ENCODE data around the gene ALKBH1.
A peak's percentile ranks its signal among the peaks of the same experiment; 100 is the strongest.
"Not testable (repeated sequence)": the region's sequence is repeated elsewhere in the genome, so short reads cannot be mapped to it uniquely, and the experiment has no call there.

Gene ALKBH1, protein sequence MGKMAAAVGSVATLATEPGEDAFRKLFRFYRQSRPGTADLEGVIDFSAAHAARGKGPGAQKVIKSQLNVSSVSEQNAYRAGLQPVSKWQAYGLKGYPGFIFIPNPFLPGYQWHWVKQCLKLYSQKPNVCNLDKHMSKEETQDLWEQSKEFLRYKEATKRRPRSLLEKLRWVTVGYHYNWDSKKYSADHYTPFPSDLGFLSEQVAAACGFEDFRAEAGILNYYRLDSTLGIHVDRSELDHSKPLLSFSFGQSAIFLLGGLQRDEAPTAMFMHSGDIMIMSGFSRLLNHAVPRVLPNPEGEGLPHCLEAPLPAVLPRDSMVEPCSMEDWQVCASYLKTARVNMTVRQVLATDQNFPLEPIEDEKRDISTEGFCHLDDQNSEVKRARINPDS

DNA sequence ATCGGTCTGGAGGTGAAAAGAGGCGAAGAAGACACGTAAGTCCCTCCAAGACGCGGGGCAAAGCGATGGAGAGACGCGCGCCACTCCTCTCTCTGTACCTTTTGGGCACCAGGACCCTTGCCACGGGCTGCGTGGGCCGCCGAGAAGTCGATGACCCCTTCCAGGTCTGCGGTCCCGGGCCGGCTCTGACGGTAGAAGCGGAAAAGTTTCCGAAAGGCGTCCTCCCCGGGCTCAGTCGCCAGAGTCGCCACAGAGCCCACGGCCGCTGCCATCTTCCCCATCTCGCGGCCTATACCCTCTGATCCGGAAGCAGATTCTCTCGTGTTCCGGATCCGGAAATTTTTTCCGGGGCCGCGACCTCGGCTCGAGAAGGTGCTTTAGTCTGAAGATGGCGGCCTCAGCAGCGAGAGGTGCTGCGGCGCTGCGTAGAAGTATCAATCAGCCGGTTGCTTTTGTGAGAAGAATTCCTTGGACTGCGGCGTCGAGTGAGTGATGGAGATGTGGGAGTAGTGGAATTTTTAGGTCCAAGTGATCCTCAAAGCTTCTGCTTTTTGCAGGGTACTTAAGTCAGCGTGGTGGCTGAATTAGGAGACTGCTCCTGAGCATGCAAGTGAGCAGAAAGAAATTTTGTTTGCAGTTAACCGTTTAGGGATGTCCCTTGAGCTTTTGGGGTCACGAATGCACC, at the start of gene ALKBH1, which contains the start of gene SLIRP:
TSS of gene ALKBH1 (minus strand) at position 300 of the 685 bp plus-strand sequence. CDS start at position 281, 19 bp downstream.
TSS of gene SLIRP (plus strand) at position 380 of the 685 bp plus-strand sequence. CDS start at position 389, 9 bp downstream.
- peak; percentile 91 for DNase-seq

DNA sequence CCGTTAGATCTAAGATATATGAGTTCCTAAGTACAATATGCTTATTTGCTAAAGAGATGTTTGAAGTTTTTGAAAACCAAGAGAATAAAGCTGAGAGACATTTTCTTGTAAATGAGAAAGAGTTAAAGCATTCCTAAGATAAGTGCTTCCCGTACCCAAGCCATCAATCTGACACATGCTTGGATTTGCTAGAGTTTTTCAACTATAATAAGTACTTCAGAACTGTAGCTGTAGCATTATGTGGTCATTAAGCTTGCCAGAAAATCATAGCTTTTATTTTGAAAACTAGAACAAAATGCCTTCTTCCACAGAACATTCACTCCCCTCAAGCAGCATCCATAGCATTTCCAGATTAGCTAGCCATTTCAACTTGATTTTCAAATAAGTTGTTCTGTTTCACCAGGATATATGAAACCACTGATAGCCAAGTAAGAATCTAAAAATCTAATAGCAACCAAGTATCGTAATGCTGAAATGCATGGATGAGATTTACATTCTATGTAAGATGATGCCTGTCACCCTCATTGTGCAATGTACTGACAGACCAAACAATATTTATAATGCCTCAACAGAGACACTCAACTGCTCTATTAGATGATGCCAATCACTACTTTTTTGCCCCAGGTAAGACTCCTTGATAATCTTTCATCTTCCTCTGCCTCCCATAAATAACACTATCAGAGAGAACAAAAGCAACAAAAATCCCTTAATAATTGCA, 45.1 kb upstream of the ALKBH1 start:
- no peak for DNase-seq

DNA sequence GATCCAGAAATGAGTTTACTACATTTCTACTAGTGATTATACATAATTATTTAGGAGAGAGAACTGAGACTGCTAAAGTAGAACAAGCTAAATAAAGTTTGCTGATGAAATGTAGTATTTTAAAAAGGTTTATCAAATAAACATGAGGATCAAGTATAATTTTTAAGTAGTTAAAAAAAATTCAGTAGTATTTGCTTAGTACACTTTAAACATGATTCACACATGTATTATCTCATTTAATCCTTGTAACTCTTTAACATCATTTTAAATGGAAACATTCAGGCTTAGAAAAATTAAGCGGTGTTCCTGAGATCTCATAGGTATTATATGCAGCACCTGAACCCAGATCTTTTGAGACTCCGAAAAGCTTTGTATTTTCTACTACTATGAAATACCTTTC, 44.4 kb upstream of the ALKBH1 start:
- no peak for DNase-seq

DNA sequence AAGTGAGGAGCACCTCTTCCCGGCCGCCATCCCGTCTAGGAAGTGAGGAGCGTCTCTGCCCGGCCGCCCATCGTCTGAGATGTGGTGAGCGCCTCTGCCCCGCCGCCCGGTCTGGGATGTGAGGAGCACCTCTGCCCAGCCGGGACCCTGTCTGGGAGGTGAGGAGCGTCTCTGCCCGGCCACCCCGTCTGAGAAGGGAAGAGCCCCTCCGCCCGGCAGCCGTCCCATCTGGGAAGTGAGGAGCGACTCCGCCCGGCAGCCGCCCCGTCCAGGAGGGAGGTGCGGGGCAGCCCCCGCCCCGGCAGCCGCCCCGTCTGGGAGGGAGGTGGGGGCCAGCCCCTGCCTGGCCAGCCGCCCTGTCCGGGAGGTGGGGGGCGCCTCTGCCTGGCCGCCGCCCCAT, 39.6 kb upstream of the ALKBH1 start:
- DNase-seq = not testable (repeated sequence)

DNA sequence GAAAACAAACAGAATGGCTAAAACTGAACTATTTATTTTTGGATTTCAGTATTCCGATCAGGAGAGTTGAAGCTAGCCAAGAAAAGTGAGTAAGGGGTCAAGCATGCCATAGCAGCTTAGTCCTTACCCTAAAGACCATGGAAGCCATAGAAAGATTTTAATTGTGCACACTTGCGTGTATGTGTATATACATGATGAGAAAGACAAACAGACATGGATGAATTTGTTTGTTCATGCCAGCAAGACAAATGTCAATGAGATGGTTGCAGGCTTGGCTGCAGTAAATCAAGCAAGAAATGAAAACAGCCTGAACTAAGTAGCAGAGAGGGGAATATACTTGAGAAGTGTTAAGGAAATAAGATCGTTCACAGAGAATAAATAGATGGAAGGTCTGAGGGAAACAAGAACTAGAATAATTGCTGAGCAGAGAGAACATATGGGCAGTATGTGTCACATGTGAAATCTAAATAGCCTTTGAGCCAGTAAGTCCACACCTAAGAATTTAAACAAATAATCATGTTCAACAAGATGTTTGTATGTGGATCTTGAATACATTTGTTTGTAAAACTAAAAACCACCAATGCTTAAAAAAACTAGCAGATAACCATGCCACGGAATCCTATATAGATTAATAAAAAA, 38.4 kb upstream of the ALKBH1 start:
- no peak for DNase-seq

DNA sequence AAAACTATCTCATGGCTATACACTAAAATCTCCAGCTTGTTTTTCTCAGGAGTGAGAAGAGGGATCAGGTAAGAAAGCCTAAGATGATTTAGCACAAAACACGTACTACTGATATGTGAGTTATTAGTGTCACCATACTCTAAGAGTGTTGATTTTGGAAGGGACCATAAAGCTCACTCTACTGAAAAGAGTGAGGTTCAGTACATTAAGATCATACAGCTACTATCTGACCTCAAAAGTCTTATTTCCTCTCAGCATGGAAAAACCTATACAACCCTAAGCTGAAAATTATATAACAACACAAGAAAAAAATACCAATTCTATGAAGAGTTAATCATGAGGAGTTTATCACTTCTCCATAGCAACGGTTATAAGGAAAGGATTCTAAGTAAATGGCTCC, 33.6 kb upstream of the ALKBH1 start:
- no peak for DNase-seq

DNA sequence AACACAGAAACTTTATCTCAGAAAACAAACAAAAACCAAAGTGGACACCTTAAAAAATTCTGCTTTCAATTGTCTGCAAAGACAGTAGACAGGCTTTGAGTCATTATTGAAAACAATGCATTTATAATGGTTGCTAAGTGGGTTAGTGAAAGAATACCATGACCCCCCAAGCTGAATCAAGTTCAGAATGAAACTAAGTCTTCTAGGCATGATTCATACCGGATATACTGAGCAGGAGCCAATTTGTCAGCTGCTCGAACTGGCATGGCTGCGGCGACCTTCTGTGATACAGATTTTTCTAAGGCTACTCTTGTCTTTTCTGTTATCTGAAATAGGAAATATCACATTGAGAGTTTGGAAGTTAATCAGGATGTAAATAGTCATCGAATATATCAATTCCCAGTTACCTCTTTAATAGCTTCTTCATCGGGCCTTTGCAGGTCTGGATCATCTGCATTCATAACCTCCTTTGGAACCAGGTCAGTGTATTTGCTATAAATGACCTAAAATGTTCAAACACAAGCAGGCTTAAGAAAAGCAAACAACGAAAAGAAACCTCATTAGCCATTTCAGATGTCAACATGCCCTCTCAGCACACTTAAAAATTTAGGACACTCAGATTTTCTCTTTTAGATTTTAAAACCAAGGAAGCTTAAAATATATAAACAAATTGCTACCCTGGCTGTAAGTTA, 30.9 kb upstream of the ALKBH1 start:
- peak; percentile 12 for DNase-seq

DNA sequence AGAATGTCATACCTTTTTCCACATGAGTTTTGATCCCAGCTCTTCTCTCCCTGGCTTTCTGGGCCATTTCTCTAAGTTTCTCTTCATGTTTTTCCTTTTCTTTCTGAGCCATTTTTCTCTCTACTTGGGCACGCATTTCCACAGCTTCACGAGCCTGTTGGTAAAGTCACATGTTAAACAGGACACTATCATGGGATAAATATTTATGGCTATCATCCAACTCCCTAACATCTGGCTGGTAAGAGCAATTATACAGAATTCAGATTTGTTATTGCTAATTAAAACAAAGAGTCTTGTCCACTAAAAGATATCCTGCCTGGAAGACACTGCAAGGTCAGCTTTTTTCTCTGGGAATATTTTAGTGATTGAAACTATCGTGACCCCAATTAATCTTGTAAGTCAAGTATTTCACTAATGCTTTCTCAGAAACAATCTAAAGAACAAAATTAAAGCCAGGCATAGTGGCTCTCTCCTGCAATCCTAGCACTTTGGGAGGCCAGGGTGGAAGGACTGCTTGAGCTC, 23.2 kb upstream of the ALKBH1 start:
- DNase-seq = no peak

DNA sequence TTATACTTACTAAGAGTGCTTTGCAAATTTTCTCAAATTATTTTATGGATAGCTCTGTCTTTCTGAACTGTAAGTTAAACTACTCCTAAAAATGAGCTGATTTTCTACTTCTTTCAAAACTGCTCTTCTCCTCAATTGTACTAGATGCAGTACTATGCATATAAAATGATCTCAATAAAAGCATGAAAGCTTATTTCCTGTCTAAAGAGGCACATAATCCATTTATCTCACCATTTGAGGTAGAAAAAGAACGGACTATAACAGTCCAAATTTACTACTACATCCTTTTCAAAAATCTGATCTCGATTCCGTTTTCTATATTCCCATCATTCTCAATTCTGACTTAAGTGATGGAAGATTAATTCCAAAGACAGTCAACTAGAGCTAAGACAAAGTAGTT, 14.5 kb upstream of the ALKBH1 start:
- DNase-seq = no peak

DNA sequence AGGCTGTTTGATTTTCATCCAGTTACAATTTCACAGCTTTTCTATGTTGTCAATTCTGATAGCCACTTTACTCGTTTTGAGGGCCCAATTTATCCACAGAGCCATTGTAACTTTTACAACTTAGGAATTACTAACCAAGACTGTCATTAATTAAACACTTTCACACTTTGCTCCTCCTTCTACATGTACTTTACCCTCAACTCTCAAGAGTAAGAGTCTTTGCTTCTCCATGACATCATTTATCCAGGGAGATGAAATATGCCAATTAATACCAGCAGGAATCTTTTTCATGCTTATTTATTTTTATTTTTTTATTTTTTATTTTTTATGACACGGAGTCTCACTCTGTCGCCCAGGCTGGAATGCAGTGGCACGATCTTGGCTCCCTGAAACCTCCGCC, 13.6 kb upstream of the ALKBH1 start:
- DNase-seq = no peak

DNA sequence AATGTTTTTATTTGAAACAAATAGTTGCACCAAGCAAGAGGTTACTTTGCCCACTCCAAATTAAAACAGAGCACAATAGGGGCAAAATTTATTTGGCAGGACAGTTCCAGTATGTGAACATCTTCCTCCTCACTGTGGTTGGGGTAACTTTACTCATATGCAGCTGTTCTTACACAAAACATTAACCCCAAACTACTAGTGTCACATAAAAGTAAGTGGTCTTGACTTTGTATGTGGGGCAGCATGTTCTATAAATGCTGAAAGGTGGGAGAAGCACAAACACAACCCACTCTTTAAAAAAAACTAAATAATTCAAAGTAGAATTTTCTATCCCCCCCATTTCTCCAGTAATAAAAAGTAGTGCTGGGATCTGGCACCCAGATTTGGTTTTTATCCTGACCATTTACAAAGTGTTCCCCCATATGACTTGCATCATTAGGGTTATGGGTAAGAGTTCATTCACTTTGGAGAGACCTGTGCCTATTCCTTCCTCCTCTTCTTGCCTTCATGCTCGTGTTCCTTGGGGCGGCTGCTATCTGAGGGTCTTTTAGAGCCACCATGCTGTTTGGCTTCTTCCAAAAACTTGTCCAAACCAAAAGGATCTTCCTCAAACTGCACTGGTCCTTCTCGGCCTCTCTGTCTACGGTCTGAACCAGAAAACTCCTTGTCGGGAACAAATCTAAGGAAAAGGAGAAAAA, 9.9 kb upstream of the ALKBH1 start:
- DNase-seq = no peak

DNA sequence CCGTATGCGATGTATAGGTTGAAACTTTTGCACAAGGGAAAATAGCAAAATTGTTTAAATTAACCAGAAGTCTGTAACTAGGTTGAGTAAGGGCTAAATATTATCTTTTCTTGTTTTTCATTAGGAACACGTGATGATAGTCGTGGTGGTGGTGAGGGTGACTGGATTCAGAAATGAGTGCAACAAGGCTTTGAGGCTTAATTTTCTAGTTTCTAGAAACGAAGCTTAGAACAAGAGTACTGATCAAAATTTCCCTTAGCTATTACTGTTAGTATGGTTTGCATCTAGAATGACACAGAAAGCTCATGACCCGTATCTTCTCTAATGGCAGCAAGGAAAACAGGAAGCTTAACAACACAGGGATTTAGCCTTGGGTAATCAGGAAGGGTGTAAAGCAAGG, 7.1 kb upstream of the ALKBH1 start:
- DNase-seq = no peak

DNA sequence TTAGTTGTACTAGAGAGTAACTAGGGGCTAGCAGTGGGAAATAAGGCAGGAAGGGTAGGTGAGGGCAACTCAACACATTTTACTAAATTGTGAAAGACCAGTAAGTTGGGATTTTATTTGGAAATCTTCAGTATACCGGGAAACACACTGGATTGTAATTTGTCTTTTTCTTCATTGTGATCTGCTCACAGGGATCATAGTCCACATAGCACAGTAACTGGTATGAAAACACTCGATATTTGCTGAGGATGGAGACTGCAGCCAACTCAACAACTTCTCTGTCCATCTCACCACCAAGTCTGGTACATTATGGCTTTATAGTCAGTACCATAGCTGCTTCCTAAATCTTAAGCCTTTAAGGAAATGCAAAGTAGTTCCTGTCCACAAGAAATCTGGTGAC, 2.5 kb upstream of the ALKBH1 start:
- DNase-seq = no peak

DNA sequence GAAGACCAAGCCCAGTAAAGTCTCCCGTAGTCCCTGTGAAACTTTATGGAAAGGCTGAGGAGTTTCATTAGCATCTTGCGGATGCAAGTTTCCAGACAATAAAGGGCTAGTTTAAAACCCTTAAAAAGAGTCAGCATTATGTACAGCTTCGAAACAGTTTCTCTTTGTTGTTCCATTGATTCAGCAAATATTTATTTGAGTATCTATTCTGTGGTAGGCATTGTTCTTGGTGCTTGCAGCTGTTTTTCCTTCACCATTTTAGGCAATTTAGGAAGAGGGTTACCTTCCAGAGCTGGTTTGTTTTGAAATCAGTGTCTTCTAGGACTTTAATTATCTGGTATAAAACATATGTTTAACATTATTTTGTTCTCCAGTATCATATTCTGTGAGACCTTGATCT, 1.6 kb upstream of the ALKBH1 start:
- DNase-seq = no peak

DNA sequence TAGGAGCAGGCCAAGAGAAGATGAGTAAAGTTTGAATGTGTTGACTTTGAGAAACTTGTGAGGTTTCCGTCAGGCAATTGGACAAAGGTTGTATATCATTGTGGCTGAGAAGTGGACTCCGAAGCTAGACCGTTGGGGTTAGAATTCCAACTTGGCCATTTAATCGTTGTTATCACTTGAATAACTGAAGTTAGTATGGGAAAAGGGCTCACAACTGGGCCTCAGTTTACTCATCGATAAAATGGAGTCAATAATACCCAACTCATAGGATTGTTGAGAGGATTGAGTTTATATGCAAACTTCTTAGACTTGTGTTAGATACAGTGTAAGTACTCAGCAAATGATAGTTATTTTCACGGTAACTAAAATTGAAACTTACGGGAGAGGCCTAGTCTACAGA, 926 bp upstream of the ALKBH1 start:
- DNase-seq = no peak

DNA sequence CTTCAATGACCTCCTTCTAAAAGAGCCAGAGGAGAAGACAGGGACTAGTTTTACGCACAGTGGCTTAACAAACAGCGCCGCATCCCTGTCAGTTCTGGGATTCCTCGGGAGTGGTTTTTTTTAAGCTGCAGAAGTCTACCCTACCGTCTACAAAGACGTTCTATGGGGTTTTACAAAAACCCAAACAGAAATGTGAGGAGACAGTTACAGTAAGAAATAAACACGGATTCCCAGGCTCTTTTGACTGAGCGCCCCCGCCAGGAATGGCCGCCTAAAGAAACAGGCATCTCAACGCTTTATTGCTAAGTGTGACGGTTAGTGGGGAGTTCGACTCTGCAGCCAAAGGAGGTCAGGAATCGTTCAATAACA, 484 bp downstream of the ALKBH1 start:
- DNase-seq = no peak

DNA sequence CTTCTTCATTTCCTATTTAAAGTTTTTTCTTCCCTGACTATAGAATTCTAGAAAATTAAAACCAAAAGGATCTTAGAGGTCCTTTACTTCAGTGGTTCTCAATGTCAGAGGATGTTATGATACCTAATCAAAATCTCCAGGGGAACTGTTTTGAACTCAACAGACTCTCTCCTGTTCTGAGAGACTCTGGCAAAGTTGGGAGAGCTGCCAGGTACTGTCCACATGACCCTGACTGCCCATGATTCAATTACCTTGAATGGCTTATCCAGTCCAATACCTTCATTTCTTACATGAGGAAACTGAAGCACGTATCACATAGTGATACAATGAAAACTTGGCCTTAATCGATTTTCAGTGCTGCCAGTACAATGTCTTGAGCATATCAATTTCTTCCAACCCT, 16.6 kb downstream of the ALKBH1 start:
- DNase-seq = no peak

DNA sequence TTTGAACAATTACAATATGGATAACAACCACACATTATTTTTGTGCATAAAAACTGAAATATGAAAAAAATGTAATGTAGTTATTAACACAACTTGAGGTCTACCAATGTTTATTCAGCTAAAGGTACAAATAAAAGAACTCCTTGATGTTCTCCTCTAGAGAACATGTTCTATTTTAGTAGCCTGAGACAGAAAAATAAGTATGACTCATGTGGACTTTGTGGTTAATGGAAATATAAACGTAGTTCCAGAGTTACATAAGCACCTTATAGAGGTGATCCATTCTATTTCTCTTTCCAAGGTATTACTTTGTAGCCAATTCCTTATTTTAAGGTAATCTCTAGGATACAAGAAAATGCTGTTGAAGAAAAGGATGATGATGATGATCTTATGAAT, 25.7 kb downstream of the ALKBH1 start:
- no peak for DNase-seq

DNA sequence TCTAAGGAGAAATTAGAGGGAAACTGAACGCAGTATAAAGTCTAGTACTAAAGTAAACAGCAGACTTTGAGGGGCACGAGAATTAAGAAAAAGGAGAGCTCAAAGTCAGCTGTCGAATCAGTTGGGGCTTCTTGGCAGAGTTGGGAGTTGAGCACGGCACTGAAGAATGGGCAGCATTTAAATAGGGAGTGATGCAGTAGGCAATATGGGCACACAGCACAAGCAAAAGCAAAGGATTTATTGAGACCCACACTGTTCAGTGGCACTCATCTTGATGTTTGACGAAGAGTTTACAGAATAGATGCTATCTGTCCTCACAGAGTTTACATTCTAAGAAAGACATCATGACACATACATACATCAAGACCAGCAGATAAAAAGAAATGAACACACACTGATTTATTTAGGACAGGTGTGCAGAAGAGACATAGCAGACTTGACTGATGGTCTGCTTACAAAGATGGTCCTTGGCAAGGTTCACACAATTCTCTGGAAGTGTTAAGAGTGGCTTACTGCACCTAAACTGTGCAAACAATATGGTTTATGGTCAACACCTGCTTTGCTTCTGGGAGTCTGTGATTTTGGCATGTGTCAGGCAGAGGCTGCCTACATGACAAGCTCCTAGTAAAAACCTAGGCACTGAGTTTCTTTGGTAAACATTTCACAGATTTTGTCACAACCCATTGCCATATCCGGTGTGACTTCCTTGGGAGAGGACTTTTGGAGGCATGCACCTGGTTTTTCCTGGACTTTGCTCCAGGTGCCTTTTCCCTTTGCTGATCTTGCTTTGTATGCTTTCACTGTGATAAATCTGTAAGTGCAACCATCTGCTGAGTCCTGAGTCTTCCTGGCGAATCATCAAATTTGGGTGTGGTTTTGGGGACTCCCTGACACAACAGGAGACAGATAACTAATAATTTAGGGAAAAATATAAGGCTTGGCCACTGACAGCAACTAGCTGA, 26.3 kb downstream of the ALKBH1 start:
- no peak for DNase-seq

DNA sequence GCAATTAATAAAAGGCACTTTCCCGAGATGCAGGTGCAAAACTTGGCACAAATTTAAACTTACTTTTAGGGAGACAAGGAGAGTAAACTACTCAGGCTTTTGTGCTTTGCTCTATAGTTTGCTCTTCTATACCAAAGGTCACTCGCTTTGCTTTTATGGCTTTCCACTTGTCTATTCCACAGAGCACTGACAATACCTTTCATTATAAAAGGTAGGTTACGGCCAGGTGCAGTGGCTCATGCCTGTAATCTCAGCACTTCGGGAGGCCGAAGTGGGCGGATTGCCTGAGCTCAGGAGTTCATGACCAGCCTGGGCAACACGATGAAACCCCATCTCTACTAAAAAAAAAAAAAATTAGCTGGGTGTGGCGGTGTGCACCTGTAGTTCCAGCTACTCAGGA, 32.9 kb downstream of the ALKBH1 start:
- DNase-seq = no peak

DNA sequence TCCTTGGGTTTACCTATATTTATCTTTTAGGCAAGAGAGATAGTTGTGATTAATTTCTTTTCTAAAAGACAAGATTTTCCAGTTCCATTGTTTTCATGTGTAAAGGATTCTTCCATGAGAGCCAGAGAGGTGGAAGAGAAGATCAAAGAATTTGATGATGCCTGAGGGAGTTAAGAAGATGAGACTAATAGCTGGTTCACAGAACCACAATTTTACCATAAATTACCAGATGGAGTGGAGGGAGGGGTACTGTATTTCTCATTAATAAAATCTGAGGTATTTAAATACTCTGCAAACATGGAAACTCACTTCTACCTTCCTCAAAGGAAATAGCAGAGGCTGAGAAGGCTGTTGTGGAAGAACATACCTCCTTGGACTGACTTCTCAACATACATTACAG, 34.6 kb downstream of the ALKBH1 start:
- DNase-seq = no peak

Measured in CD4-positive, alpha-beta T cell treated with Interleukin-10 for 1 hour (primary cell).